ENCODE data around the gene CBX3. TPM values are rescaled to one million over a fixed set of nuclear protein-coding genes. Genes with fewer than 3 reads are reported as not detected.
A peak's percentile ranks its signal among the peaks of the same experiment; 100 is the strongest.

The CBX3 gene
- total RNA-seq, 3 donors from 2014 or later: 88.0 to 98.3 (median 96.0) TPM

- Histone ChIP-seq H3K27ac (no peak overlapping the region), H3K27me3 (no peaks in the 10 kb centered on the region), H3K4me3 (no peak overlapping the region), H3K4me1 (peaks cover 2 to 35% of the 10 kb centered on the region in 2 donors), H3K9me3 (no peaks in the 10 kb centered on the region), H3K36me3 (no peaks in the 10 kb centered on the region)
- intact Hi-C loops (cut with DNase I; ENCODE audit: low total_unique reads): no loop called here
- no peak for TF ChIP-seq POLR2AphosphoS5 (IDR thresholded peaks at IDR 0.05)
- no peak for TF ChIP-seq CTCF (IDR thresholded peaks at IDR 0.05)
- TF ChIP-seq POLR2A (IDR thresholded peaks at IDR 0.05): no peak
- no peak for DNase-seq (ENCODE audit: low spot score in 2 of 2)
These were observed 6.4 kb upstream of the CBX3 start for GRCh38 chr7:26195182-26195581.

- no peak for DNase-seq (ENCODE audit: low spot score in 2 of 2)
- Histone ChIP-seq H3K4me1 (peaks cover 2 to 35% of the 10 kb centered on the region in 2 donors), H3K9me3 (no peaks in the 10 kb centered on the region), H3K4me3 (peak overlapping the region in 1 of 3 donors; percentile 100), H3K27me3 (no peaks in the 10 kb centered on the region), H3K27ac (peak overlapping the region; percentile 40 to 48), H3K36me3 (no peaks in the 10 kb centered on the region)
- TF ChIP-seq POLR2AphosphoS5 (IDR thresholded peaks at IDR 0.05) (no peak), POLR2A (IDR thresholded peaks at IDR 0.05) (no peak), CTCF (IDR thresholded peaks at IDR 0.05) (no peak)
- intact Hi-C loops (cut with DNase I; ENCODE audit: low total_unique reads): no loop called here
These were observed 5.5 kb upstream of the CBX3 start for GRCh38 chr7:26195867-26196657.

GRCh38 chr7:26197153-26198115 lies 4.1 kb upstream of the CBX3 start:
- intact Hi-C loops (cut with DNase I; ENCODE audit: low total_unique reads): no loop called here
- H3K4me1 ChIP-seq: peaks cover 2 to 34% of the 10 kb centered on the region in 2 donors
- H3K36me3 ChIP-seq: no peaks in the 10 kb centered on the region

GRCh38 chr7:26198133-26198780 lies 3.3 kb upstream of the CBX3 start:
- no peak for TF ChIP-seq POLR2AphosphoS5 (IDR thresholded peaks at IDR 0.05)
- TF ChIP-seq POLR2A (IDR thresholded peaks at IDR 0.05): no peak
- TF ChIP-seq CTCF (IDR thresholded peaks at IDR 0.05): peak; percentile 77 to 88 (median 83)
- peak overlapping the region; percentile 97 to 100 (median 100) for H3K4me3 ChIP-seq
- H3K9me3 ChIP-seq: no peaks in the 10 kb centered on the region
- no peaks in the 10 kb centered on the region for H3K27me3 ChIP-seq
- H3K27ac ChIP-seq: peak overlapping the region; percentile 100
- intact Hi-C loops (cut with DNase I; ENCODE audit: low total_unique reads): no loop called here
- peaks cover 2 to 29% of the 10 kb centered on the region in 2 donors for H3K4me1 ChIP-seq
- no peaks in the 10 kb centered on the region for H3K36me3 ChIP-seq
- no peak for DNase-seq (ENCODE audit: low spot score in 2 of 2)

More at GRCh38 chr7:26197153-26198115, 4.1 kb upstream of the CBX3 start:
- TF ChIP-seq POLR2AphosphoS5 (IDR thresholded peaks at IDR 0.05): no peak
- no peak for TF ChIP-seq POLR2A (IDR thresholded peaks at IDR 0.05)
- TF ChIP-seq CTCF (IDR thresholded peaks at IDR 0.05): no peak
- DNase-seq (ENCODE audit: low spot score in 2 of 2): no peak
- Histone ChIP-seq H3K9me3 (no peaks in the 10 kb centered on the region), H3K27ac (peak overlapping the region; percentile 40 to 100), H3K4me3 (peak overlapping the region; percentile 97 to 100 (median 100)), H3K27me3 (no peaks in the 10 kb centered on the region)
